KMS-11 (cell line): ENCODE results near the gene SIVA1.

Source experiments
- H2AFZ ChIP-seq: fragments of 200-600 bp; sonication (generic); 2 replicates; pipeline ENCODE4 v1.6.1; 2016; ENCODE audit warnings: antibody characterized with exemption, mixed run types, low read depth
- H3K27ac ChIP-seq: fragments of 200-600 bp; sonication (generic); 2 replicates; pipeline ENCODE4 v1.6.1; 2016; ENCODE audit warnings: mild to moderate bottlenecking, mixed run types
- H3K27me3 ChIP-seq: fragments of 200-600 bp; sonication (generic); 2 replicates; pipeline ENCODE4 v1.6.1; 2017; ENCODE audit warnings: mild to moderate bottlenecking, low read depth, mixed run types, moderate library complexity; ENCODE audit not compliant: insufficient read depth
- H3K36me3 ChIP-seq: fragments of 200-600 bp; sonication (generic); 2 replicates; pipeline ENCODE4 v1.6.1; 2017; ENCODE audit warnings: mild to moderate bottlenecking, mixed run types; ENCODE audit not compliant: insufficient read depth
- H3K4me1 ChIP-seq: fragments of 200-600 bp; sonication (generic); 2 replicates; pipeline ENCODE4 v1.6.1; 2016; ENCODE audit warnings: mild to moderate bottlenecking, low read depth, mixed run types; ENCODE audit not compliant: poor library complexity, severe bottlenecking
- H3K4me2 ChIP-seq: fragments of 200-600 bp; sonication (generic); 2 replicates; pipeline ENCODE4 v1.7.0; 2016; ENCODE audit warnings: mild to moderate bottlenecking, mixed run types
- H3K4me3 ChIP-seq: fragments of 200-600 bp; sonication (generic); IDR thresholded peaks from 2 replicates; pipeline ENCODE4 v1.6.1; 2017; ENCODE audit warnings: low read depth, low read length, mixed read lengths; ENCODE audit not compliant: insufficient read depth
- H3K79me2 ChIP-seq: fragments of 200-600 bp; sonication (generic); 2 replicates; pipeline ENCODE4 v1.6.1; 2016; ENCODE audit warnings: low read depth, mixed run types; ENCODE audit not compliant: insufficient read depth
- H3K9ac ChIP-seq: fragments of 200-600 bp; sonication (generic); 2 replicates; pipeline ENCODE4 v1.6.1; 2016; ENCODE audit warnings: mild to moderate bottlenecking, mixed run types
- H4K20me1 ChIP-seq: fragments of 200-600 bp; sonication (generic); 2 replicates; pipeline ENCODE4 v1.6.1; 2016; ENCODE audit warnings: mild to moderate bottlenecking, mixed run types; ENCODE audit not compliant: insufficient read depth
- TF ChIP-seq, protein P1 (sequence below): fragments of 200-600 bp; sonication (generic); conservative IDR thresholded peaks from 2 replicates; pipeline ENCODE4 v1.6.1; 2017; ENCODE audit warnings: low read depth, mild to moderate bottlenecking, antibody characterized with exemption, low read length, moderate library complexity, mixed read lengths

SIVA1 gene

DNA sequence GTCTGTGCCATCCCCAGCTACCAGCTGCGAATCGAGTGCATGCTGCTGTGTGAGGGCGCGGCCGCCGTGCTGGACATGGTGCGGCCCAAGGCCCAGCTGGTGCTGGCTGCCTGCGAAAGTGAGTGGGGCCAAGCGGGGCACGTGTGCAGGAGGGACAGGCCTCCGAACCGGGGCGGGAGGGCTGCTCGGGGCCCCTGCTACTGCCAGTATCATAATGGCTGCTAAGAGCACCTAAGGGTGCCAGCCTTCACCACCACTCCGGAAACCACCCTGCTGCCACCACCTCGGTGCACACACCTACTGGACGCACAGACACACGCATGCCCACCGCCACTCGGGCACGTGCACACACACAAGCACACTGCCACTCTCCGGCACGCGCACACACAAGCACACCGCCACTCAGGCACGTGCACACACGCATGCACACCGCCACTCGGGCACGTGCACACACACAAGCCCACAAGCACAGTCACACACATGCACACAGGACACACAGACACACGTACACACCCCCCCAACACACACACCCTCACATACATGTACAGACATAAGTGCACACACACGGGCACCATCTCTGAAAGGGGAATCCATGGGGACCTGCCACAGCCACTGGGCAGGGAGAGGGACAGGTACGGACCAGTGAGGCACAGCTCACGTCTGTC, 42.7 kb upstream of the SIVA1 start:
- no peaks in the 10 kb centered on the region for H3K79me2 ChIP-seq
- no peak overlapping the region for H3K4me3 ChIP-seq
- H3K4me1 ChIP-seq: no peaks in the 10 kb centered on the region
- H3K36me3 ChIP-seq: no peaks in the 10 kb centered on the region
- no peaks in the 10 kb centered on the region for H4K20me1 ChIP-seq
- TF ChIP-seq, protein P1, sequence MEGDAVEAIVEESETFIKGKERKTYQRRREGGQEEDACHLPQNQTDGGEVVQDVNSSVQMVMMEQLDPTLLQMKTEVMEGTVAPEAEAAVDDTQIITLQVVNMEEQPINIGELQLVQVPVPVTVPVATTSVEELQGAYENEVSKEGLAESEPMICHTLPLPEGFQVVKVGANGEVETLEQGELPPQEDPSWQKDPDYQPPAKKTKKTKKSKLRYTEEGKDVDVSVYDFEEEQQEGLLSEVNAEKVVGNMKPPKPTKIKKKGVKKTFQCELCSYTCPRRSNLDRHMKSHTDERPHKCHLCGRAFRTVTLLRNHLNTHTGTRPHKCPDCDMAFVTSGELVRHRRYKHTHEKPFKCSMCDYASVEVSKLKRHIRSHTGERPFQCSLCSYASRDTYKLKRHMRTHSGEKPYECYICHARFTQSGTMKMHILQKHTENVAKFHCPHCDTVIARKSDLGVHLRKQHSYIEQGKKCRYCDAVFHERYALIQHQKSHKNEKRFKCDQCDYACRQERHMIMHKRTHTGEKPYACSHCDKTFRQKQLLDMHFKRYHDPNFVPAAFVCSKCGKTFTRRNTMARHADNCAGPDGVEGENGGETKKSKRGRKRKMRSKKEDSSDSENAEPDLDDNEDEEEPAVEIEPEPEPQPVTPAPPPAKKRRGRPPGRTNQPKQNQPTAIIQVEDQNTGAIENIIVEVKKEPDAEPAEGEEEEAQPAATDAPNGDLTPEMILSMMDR: no peak
- no peak overlapping the region for H3K4me2 ChIP-seq
- no peak overlapping the region for H2AFZ ChIP-seq
- H3K27ac ChIP-seq: no peak overlapping the region
- no peaks in the 10 kb centered on the region for H3K27me3 ChIP-seq
- H3K9ac ChIP-seq: no peak overlapping the region

DNA sequence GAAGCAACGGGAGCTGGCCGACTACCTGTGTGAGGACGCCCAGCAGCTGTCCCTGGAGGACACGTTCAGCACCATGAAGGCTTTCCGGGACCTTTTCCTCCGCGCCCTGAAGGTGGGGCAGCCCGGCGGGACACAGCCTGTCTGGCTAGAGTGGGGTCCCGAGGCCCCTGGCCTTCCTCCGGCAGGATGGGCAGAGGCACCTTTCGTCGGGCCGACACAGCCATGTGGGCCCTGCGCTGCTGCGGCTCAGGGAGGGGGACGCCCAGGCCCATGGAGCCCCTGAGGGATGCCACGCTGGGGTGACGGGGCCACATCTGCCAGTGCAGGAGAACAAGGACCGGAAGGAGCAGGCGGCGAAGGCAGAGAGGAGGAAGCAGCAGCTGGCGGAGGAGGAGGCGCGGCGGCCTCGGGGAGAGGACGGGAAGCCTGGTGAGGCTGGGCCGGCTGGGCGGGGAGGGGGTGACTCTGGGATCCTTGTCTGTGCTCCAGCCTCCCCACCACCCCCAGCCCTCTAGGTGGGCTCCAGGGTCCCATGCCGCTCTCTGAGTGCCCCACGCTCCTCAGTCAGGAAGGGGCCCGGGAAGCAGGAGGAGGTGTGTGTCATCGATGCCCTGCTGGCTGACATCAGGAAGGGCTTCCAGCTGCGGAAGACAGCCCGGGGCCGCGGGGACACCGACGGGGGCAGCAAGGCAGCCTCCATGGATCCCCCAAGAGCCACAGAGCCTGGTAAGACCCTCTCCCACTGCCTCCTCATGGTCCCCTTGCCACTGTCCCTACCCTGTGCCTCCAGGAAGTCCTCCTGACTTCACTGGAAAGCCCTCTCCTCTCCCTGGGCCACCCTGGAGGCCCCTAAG, 39.8 kb upstream of the SIVA1 start:
- no peaks in the 10 kb centered on the region for H3K27me3 ChIP-seq
- no peaks in the 10 kb centered on the region for H3K4me1 ChIP-seq
- no peak overlapping the region for H3K9ac ChIP-seq
- no peak overlapping the region for H3K4me2 ChIP-seq
- H3K4me3 ChIP-seq: no peak overlapping the region
- H2AFZ ChIP-seq: no peak overlapping the region
- no peak overlapping the region for H3K27ac ChIP-seq
- no peaks in the 10 kb centered on the region for H3K79me2 ChIP-seq
- H4K20me1 ChIP-seq: no peaks in the 10 kb centered on the region
- TF ChIP-seq, protein P1: no peak
- H3K36me3 ChIP-seq: no peaks in the 10 kb centered on the region

DNA sequence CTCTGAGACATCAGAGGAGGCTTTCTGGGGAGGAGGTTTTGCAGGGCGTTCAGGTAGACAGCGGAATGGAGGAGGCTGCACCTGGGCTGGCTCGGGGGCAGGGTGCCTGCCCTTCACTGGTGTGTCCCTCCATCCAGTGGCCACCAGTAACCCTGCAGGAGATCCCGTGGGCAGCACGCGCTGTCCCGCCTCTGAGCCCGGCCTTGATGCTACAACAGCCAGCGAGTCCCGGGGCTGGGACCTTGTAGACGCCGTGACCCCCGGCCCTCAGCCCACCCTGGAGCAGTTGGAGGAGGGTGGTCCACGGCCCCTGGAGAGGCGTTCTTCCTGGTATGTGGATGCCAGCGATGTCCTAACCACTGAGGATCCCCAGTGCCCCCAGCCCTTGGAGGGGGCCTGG, 38.9 kb upstream of the SIVA1 start:
- no peaks in the 10 kb centered on the region for H3K79me2 ChIP-seq
- H3K4me2 ChIP-seq: no peak overlapping the region
- H3K9ac ChIP-seq: no peak overlapping the region
- no peaks in the 10 kb centered on the region for H3K27me3 ChIP-seq
- H2AFZ ChIP-seq: no peak overlapping the region
- no peaks in the 10 kb centered on the region for H4K20me1 ChIP-seq
- TF ChIP-seq, protein P1: no peak
- no peaks in the 10 kb centered on the region for H3K4me1 ChIP-seq
- no peak overlapping the region for H3K4me3 ChIP-seq
- H3K36me3 ChIP-seq: no peaks in the 10 kb centered on the region
- H3K27ac ChIP-seq: no peak overlapping the region

DNA sequence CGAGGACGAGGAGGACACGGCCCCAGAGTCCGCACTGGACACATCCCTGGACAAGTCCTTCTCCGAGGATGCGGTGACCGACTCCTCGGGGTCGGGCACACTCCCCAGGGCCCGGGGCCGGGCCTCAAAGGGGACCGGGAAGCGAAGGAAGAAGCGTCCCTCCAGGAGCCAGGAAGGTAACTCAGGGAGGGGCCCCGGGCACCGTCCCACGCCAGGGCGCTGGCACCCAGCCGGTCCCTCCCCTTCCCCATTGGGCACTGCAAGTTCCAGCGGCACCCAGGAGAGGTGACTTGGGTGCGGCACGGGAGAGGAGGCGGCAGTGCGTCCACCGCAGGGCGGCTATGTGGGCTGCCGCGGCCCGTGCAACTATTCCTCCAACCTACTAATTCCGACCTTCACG, 38.3 kb upstream of the SIVA1 start:
- Histone ChIP-seq H3K4me2 (no peak overlapping the region), H3K4me1 (no peaks in the 10 kb centered on the region), H3K27ac (no peak overlapping the region), H3K36me3 (no peaks in the 10 kb centered on the region), H3K79me2 (no peaks in the 10 kb centered on the region), H3K27me3 (no peaks in the 10 kb centered on the region), H3K9ac (no peak overlapping the region), H2AFZ (no peak overlapping the region), H4K20me1 (no peaks in the 10 kb centered on the region), H3K4me3 (no peak overlapping the region)
- TF ChIP-seq, protein P1: no peak
